Liver (tissue), 9 donors: Measurements from ENCODE around the gene ETF1. TPM values are rescaled to one million over a fixed set of nuclear protein-coding genes. Genes with fewer than 3 reads are reported as not detected.

ENCODE experiments used
- DNase-seq: peaks from one replicate; pipeline ENCODE4 v3.0.0-alpha.2; 2017; ENCODE audit warnings: low spot score
- H3K27ac ChIP-seq, 2 donors: one replicate each; pipeline ENCODE4 v1.7.0; 2013; ENCODE audit warnings: inconsistent platforms in 2 of 2, low read length in 2 of 2, control low read depth in 1 of 2, low read depth in 1 of 2, mild to moderate bottlenecking in 1 of 2
- H3K27me3 ChIP-seq, 4 donors: one replicate each; pipeline versions ENCODE4 v1.6.1 to v1.7.0; 2013; ENCODE audit warnings: low read length in 3 of 4, inconsistent platforms in 1 of 4, mild to moderate bottlenecking in 1 of 4, moderate library complexity in 1 of 4; ENCODE audit not compliant: control insufficient read depth in 4 of 4, insufficient read depth in 4 of 4
- H3K36me3 ChIP-seq, 4 donors: one replicate each; pipeline versions ENCODE4 v1.6.1 to v1.7.0; 2013; ENCODE audit warnings: low read length in 3 of 4, mild to moderate bottlenecking in 3 of 4, low read depth in 1 of 4, moderate library complexity in 1 of 4; ENCODE audit not compliant: control insufficient read depth in 4 of 4, insufficient read depth in 3 of 4
- H3K4me1 ChIP-seq, 4 donors: one replicate each; pipeline versions ENCODE4 v1.6.1 to v1.7.0; 2013; ENCODE audit warnings: low read length in 3 of 4, mild to moderate bottlenecking in 3 of 4, moderate library complexity in 1 of 4; ENCODE audit not compliant: control insufficient read depth in 4 of 4, insufficient read depth in 4 of 4
- H3K4me3 ChIP-seq, 3 donors: one replicate each; pipeline versions ENCODE4 v1.6.1 to v1.7.0; 2013; ENCODE audit warnings: low read length in 3 of 3, control low read depth in 1 of 3, low read depth in 1 of 3, mild to moderate bottlenecking in 1 of 3
- H3K9ac ChIP-seq, 2 donors: one replicate each; pipeline ENCODE4 v1.7.0; 2013; ENCODE audit warnings: low read length in 2 of 2, mild to moderate bottlenecking in 2 of 2, moderate library complexity in 2 of 2, control low read depth in 1 of 2, low read depth in 1 of 2
- H3K9me3 ChIP-seq, 4 donors: one replicate each; pipeline versions ENCODE4 v1.6.1 to v1.7.0; 2013; ENCODE audit warnings: low read length in 3 of 4; ENCODE audit not compliant: control insufficient read depth in 4 of 4
- FOXA2 ChIP-seq: IDR thresholded peaks from 2 replicates; pipeline ENCODE4 v1.6.1; 2016; ENCODE audit warnings: antibody characterized with exemption
- HNF4A ChIP-seq, 2 donors: conservative IDR thresholded peaks; 2 replicates each; pipeline ENCODE4 v1.6.1; 2016; ENCODE audit warnings: antibody characterized with exemption in 2 of 2, mild to moderate bottlenecking in 2 of 2
- HNF4G ChIP-seq: IDR thresholded peaks from 2 replicates; pipeline ENCODE4 v1.6.1; 2016; ENCODE audit warnings: antibody characterized with exemption
- RAD21 ChIP-seq, 2 donors: IDR thresholded peaks; 2 replicates each; pipeline ENCODE4 v1.6.1; 2016; ENCODE audit warnings: antibody characterized with exemption in 2 of 2, mild to moderate bottlenecking in 2 of 2
- RXRA ChIP-seq, 2 donors: IDR thresholded peaks; 2 replicates each; pipeline ENCODE4 v1.6.1; 2017 to 2018; ENCODE audit warnings: antibody characterized with exemption in 2 of 2, mild to moderate bottlenecking in 1 of 2
- SP1 ChIP-seq: IDR thresholded peaks from 2 replicates; pipeline ENCODE4 v1.6.1; 2018; ENCODE audit warnings: antibody characterized with exemption, mild to moderate bottlenecking
- YY1 ChIP-seq: IDR thresholded peaks from 2 replicates; pipeline ENCODE4 v1.6.1; 2016; ENCODE audit warnings: antibody characterized with exemption, mild to moderate bottlenecking
- WGBS: extraction: QIAGEN DNeasy Blood & Tissue Kit; methylation state at CpG from one replicate; pipeline ENCODE4 v1.1.7; 2013; 5-methylcytosine and 5-hydroxymethylcytosine counted together
- polyA plus RNA-seq, 2 donors: library from polyadenylated mRNA; stranded (reverse) in 1 of 2; unstranded in 1 of 2; fragments of 200-250 nt in 1 of 2; fragments of >200 nt in 1 of 2; fragmentation: Nextera tagmentation in 1 of 2; extraction: Ambion mirVana in 1 of 2; gene quantifications; one replicate each; pipeline versions ENCODE4 v1.2.1 to v1.2.3, GENCODE V29; 2013 to 2015
- total RNA-seq, 2 donors: library from RNA; depleted of rRNA; stranded (reverse); fragments of >200 nt; gene quantifications; one replicate each; pipeline ENCODE4 v1.2.3, GENCODE V29; 2014
- TF ChIP-seq, protein P1 (sequence below): IDR thresholded peaks from 2 replicates; pipeline ENCODE4 v1.6.1; 2016; ENCODE audit warnings: antibody characterized with exemption
- TF ChIP-seq, protein P2 (sequence below): IDR thresholded peaks from 2 replicates; pipeline ENCODE4 v1.6.1; 2016; ENCODE audit warnings: antibody characterized with exemption
- TF ChIP-seq, protein P3 (sequence below): IDR thresholded peaks from 2 replicates; pipeline ENCODE4 v1.6.1; 2016; ENCODE audit warnings: antibody characterized with exemption
- TF ChIP-seq, protein P4 (sequence below): fragments of 150-350 bp; IDR thresholded peaks from 2 replicates; pipeline ENCODE4 v1.5.1; 2017; ENCODE audit warnings: improper control_type of control experiment, low read depth, low read length; ENCODE audit not compliant: missing input control
- donor health status: healthy.
- donor health status: healthy.
- donor health status: healthy.
- donor health status: healthy.
- donor health status: healthy.

The ETF1 gene
- total and polyA plus RNA-seq, 4 donors, result 21.7 to 39.7 (median 31.1) TPM

DNA sequence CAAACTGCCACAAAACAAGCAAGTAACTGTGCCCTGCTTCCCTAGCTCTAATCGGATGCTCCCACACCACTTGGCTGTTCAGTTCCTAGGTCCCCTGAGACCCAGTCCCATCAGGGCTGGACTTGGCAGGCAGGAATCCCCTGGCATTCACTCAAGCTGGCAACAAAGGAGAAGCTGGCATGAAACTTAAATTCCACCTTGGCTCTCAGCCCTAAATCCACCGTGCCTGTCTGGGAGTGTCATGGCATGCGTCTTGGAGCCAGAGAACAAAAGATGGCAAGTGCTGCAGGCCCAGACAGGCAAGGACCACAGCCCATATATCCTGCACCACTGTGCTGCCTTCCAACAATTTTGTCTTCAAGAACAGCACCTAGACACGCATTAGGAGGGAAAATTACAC lies 38.2 kb downstream of the ETF1 start:
- WGBS, result 40% methylated on average over 4 of the region's 4 CpGs
- Histone ChIP-seq H3K9me3 (no peaks in the 10 kb centered on the region), H3K9ac (no peak overlapping the region), H3K36me3 (peaks cover 4 to 12% (median 8%) of the 10 kb centered on the region in 4 donors), H3K27me3 (no peaks in the 10 kb centered on the region), H3K27ac (peak overlapping the region in 1 of 2 donors; percentile 5), H3K4me3 (no peak overlapping the region), H3K4me1 (peaks cover 11 to 51% (median 40%) of the 10 kb centered on the region in 4 donors)
- no peak for TF ChIP-seq RXRA (IDR thresholded peaks at IDR 0.05)
- TF ChIP-seq, protein P1, sequence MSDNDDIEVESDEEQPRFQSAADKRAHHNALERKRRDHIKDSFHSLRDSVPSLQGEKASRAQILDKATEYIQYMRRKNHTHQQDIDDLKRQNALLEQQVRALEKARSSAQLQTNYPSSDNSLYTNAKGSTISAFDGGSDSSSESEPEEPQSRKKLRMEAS, result no peak
- TF ChIP-seq HNF4A (conservative IDR thresholded peaks at IDR 0.05), result peak in 1 of 2 donors; percentile 54
- TF ChIP-seq FOXA2, result no peak
- TF ChIP-seq RAD21 (IDR thresholded peaks at IDR 0.05), result peak in 1 of 2 donors; percentile 44
- TF ChIP-seq, protein P2, sequence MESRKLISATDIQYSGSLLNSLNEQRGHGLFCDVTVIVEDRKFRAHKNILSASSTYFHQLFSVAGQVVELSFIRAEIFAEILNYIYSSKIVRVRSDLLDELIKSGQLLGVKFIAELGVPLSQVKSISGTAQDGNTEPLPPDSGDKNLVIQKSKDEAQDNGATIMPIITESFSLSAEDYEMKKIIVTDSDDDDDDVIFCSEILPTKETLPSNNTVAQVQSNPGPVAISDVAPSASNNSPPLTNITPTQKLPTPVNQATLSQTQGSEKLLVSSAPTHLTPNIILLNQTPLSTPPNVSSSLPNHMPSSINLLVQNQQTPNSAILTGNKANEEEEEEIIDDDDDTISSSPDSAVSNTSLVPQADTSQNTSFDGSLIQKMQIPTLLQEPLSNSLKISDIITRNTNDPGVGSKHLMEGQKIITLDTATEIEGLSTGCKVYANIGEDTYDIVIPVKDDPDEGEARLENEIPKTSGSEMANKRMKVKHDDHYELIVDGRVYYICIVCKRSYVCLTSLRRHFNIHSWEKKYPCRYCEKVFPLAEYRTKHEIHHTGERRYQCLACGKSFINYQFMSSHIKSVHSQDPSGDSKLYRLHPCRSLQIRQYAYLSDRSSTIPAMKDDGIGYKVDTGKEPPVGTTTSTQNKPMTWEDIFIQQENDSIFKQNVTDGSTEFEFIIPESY, result no peak
- TF ChIP-seq, protein P3, sequence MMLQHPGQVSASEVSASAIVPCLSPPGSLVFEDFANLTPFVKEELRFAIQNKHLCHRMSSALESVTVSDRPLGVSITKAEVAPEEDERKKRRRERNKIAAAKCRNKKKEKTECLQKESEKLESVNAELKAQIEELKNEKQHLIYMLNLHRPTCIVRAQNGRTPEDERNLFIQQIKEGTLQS, result no peak
- TF ChIP-seq HNF4G, result no peak
- TF ChIP-seq, protein P4, sequence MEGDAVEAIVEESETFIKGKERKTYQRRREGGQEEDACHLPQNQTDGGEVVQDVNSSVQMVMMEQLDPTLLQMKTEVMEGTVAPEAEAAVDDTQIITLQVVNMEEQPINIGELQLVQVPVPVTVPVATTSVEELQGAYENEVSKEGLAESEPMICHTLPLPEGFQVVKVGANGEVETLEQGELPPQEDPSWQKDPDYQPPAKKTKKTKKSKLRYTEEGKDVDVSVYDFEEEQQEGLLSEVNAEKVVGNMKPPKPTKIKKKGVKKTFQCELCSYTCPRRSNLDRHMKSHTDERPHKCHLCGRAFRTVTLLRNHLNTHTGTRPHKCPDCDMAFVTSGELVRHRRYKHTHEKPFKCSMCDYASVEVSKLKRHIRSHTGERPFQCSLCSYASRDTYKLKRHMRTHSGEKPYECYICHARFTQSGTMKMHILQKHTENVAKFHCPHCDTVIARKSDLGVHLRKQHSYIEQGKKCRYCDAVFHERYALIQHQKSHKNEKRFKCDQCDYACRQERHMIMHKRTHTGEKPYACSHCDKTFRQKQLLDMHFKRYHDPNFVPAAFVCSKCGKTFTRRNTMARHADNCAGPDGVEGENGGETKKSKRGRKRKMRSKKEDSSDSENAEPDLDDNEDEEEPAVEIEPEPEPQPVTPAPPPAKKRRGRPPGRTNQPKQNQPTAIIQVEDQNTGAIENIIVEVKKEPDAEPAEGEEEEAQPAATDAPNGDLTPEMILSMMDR, result no peak
- peak; percentile 16 for TF ChIP-seq SP1
- no peak for DNase-seq

DNA sequence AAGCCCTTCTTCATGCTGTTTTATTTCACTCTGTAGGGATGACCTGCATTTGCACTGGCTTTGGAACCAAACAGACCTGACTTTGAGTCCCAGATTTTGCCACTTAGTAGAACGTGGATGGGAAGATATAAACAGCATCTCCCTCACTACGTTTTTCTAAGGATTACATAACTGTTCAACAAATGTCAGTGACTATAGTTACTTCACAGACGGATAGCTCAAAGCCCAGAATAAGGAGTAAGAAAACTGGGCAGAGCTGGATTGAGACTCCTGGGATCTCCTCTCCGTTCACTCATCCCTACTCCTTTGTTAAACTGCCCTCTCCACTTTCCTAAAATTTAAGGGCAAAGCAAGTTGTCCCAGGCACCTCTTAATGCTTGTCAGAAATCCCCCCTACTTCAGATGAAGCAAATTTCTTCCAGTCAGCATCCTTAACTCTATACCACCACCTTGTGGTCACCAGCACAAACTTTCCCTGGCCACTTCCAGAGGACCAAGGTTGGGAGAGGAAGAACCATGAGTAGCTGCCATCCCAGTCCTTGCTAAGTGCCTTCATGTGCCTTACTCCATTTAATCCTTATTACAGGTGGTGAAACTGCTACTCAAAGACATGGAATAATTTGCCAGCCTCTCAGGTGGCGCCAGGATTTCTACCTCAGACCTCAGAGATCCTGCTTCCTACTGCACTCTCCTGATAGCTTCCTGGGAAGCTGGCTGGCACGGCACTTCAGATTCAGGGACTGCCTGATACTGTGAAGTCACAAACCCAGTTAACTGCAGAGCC lies 39.4 kb downstream of the ETF1 start:
- Histone ChIP-seq H3K27ac (no peak overlapping the region), H3K4me1 (peaks cover 9 to 51% (median 40%) of the 10 kb centered on the region in 4 donors), H3K27me3 (no peaks in the 10 kb centered on the region), H3K9ac (no peak overlapping the region), H3K36me3 (peaks cover 0 to 6% (median 4%) of the 10 kb centered on the region in 4 donors), H3K9me3 (no peaks in the 10 kb centered on the region), H3K4me3 (no peak overlapping the region)
- WGBS, result 24% methylated on average over 6 of the region's 6 CpGs
- TF ChIP-seq HNF4A (conservative IDR thresholded peaks at IDR 0.05), result peak in 1 of 2 donors; percentile 7
- TF ChIP-seq YY1, result no peak
- peak; percentile 88 to 93 for TF ChIP-seq RAD21 (IDR thresholded peaks at IDR 0.05)
- TF ChIP-seq RXRA (IDR thresholded peaks at IDR 0.05), result no peak
- TF ChIP-seq, protein P4, result peak; percentile 78
- peak; percentile 37 for DNase-seq
